GM21447 (cell line): ENCODE measurements around the gene PRICKLE3.
A peak's percentile ranks its signal among the peaks of the same experiment; 100 is the strongest.
"Not testable (repeated sequence)": the region's sequence is repeated elsewhere in the genome, so short reads cannot be mapped to it uniquely, and the experiment has no call there.

Experiments used
- ATAC-seq: cut with Tn5 transposase; IDR thresholded peaks from one replicate; pipeline ENCODE4 v1.9.1; 2021; ENCODE audit not compliant: unreplicated experiment

PRICKLE3 gene

GRCh38 chrX:49187028-49187394 lies 838 bp upstream of the PRICKLE3 start:
- no peak for ATAC-seq

GRCh38 chrX:49184294-49185281 lies 1.6 kb downstream of the PRICKLE3 start:
- peak; percentile 43 for ATAC-seq

- ATAC-seq = no peak
Measured at GRCh38 chrX:49183701-49184281, 2.4 kb downstream of the PRICKLE3 start.

- no peak for ATAC-seq
Measured at GRCh38 chrX:49179358-49179757, 6.8 kb downstream of the PRICKLE3 start.

- no peak for ATAC-seq
Measured at GRCh38 chrX:49178537-49178936, 7.6 kb downstream of the PRICKLE3 start.

GRCh38 chrX:49177873-49178480 lies 8.2 kb downstream of the PRICKLE3 start:
- ATAC-seq = no peak

GRCh38 chrX:49177338-49177833 lies 8.8 kb downstream of the PRICKLE3 start:
- no peak for ATAC-seq

GRCh38 chrX:49176421-49177326 lies 9.5 kb downstream of the PRICKLE3 start:
- no peak for ATAC-seq

- no peak for ATAC-seq
Measured at GRCh38 chrX:49175435-49176274, 10.5 kb downstream of the PRICKLE3 start.

- no peak for ATAC-seq
Measured at GRCh38 chrX:49174723-49175122, 11.4 kb downstream of the PRICKLE3 start.

GRCh38 chrX:49173544-49173943 lies 12.6 kb downstream of the PRICKLE3 start:
- ATAC-seq = not testable (repeated sequence)

- ATAC-seq = peak; percentile 69
Measured at GRCh38 chrX:49172280-49172780, 13.8 kb downstream of the PRICKLE3 start.

- ATAC-seq = no peak
Measured at GRCh38 chrX:49171752-49172279, 14.4 kb downstream of the PRICKLE3 start, which contains the start of gene PLP2. Gene PLP2, plus strand, starts transcription at chrX:49171898. Its CDS starts 103 bp downstream, at chrX:49172001.

GRCh38 chrX:49167740-49168108 lies 18.4 kb downstream of the PRICKLE3 start:
- no peak for ATAC-seq

GRCh38 chrX:49166914-49167739 lies 19.0 kb downstream of the PRICKLE3 start:
- ATAC-seq = peak; percentile 32

- ATAC-seq = peak; percentile 49
Measured at GRCh38 chrX:49165901-49166881, 20.0 kb downstream of the PRICKLE3 start.
